ENCODE results near the gene POLA2.

Gene POLA2

DNA sequence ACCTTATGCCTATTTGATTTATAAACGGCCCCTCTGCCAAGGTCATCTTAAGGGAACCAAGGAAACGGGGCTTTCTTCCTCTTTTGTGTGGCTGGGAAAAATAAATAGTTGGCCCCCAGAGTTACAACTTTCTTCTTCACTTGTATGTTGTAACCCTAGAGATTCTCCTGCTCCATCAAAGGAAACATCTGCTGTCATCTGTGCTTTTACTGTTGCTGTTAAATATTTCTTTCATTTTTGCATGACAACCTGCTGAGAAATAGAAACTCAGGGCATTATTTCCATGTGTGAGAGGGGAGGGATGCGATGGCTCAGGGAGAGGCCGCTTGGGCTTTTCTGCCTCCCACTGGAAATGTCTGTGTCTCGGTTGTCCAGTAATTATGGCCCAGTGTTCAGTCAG is 31.1 kb downstream of the POLA2 start:
- DNase-seq (ENCODE audit: low read depth), result no peak
- TF ChIP-seq, protein P1, sequence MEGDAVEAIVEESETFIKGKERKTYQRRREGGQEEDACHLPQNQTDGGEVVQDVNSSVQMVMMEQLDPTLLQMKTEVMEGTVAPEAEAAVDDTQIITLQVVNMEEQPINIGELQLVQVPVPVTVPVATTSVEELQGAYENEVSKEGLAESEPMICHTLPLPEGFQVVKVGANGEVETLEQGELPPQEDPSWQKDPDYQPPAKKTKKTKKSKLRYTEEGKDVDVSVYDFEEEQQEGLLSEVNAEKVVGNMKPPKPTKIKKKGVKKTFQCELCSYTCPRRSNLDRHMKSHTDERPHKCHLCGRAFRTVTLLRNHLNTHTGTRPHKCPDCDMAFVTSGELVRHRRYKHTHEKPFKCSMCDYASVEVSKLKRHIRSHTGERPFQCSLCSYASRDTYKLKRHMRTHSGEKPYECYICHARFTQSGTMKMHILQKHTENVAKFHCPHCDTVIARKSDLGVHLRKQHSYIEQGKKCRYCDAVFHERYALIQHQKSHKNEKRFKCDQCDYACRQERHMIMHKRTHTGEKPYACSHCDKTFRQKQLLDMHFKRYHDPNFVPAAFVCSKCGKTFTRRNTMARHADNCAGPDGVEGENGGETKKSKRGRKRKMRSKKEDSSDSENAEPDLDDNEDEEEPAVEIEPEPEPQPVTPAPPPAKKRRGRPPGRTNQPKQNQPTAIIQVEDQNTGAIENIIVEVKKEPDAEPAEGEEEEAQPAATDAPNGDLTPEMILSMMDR (IDR thresholded peaks at IDR 0.05; ENCODE audit: low read depth, low read length, missing control alignments), result no peak
- in situ Hi-C loops (cut with HindIII; ENCODE audit: low sequenced_read_pairs), result no loop called here
- H3K4me3 ChIP-seq (ENCODE audit: low read depth, low read length), result no peak overlapping the region

DNA sequence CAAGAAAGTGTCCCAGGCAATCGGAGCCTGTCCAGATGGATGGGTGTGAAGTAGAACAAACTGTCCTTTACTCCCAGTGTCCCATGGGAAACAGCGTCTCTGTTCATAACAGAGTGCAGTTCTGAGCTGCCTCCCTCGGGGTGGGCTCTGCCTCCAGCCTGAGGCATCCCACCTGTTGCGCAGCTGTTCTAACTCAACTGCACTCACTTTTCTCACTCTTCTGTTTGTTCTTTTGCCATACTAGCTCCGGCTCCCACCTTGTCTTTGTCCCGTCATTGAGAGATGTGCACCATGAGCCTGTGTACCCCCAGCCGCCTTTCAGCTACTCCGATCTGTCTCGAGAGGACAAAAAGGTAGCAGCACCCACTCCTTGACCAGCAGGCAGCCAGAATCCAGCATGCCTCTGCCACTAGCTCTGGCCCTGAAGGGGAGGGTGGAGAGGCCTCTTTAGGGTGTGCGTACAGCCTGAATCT is 32.2 kb downstream of the POLA2 start:
- H3K4me3 ChIP-seq (ENCODE audit: low read depth, low read length), result no peak overlapping the region
- DNase-seq (ENCODE audit: low read depth), result no peak
- in situ Hi-C loops (cut with HindIII; ENCODE audit: low sequenced_read_pairs), result no loop called here
- TF ChIP-seq, protein P1 (IDR thresholded peaks at IDR 0.05; ENCODE audit: low read depth, low read length, missing control alignments), result no peak

- H3K4me3 ChIP-seq (ENCODE audit: low read depth, low read length), result no peak overlapping the region
- no peak for DNase-seq (ENCODE audit: low read depth)
- TF ChIP-seq, protein P1 (IDR thresholded peaks at IDR 0.05; ENCODE audit: low read depth, low read length, missing control alignments), result no peak
- in situ Hi-C loops (cut with HindIII; ENCODE audit: low sequenced_read_pairs), result no loop called here
These were observed 33.2 kb downstream of the POLA2 start for GRCh38 chr11:65295001-65295400.

- no peak overlapping the region for H3K4me3 ChIP-seq (ENCODE audit: low read depth, low read length)
- TF ChIP-seq, protein P1 (IDR thresholded peaks at IDR 0.05; ENCODE audit: low read depth, low read length, missing control alignments), result no peak
- in situ Hi-C loops (cut with HindIII; ENCODE audit: low sequenced_read_pairs), result no loop called here
- DNase-seq (ENCODE audit: low read depth), result no peak
These were observed 34.0 kb downstream of the POLA2 start for GRCh38 chr11:65295571-65296341.

DNA sequence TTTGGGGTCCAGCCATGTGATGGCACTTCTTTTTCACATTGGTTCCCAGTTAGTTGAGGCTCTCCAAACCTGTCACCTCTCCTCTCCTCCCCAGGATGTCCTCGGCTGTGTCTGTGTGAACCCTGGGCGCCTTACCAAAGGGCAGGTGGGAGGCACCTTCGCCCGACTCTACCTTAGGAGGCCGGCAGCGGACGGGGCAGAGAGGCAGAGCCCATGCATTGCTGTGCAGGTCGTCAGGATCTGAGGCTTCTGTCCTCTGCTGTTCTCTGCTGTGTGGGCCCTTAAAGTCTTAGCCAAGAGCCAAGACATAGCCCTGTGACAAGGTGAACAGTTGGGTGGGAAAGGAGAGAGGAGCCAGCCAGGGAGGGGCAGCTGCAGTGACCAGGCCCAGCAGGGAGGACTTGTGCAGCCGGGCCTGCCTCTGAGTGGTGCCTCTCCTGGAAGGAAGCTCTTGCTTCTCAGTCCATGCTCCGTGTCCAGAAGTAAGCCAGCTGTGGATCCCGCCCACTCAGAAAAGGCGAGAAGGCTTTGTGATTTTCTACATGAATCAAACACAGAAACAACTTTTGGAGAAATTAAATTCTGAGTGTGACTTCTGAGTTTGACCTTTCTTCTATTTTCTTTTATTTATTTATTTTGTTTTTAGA is 35.4 kb downstream of the POLA2 start:
- no peak for DNase-seq (ENCODE audit: low read depth)
- in situ Hi-C loops (cut with HindIII; ENCODE audit: low sequenced_read_pairs), result no loop called here

DNA sequence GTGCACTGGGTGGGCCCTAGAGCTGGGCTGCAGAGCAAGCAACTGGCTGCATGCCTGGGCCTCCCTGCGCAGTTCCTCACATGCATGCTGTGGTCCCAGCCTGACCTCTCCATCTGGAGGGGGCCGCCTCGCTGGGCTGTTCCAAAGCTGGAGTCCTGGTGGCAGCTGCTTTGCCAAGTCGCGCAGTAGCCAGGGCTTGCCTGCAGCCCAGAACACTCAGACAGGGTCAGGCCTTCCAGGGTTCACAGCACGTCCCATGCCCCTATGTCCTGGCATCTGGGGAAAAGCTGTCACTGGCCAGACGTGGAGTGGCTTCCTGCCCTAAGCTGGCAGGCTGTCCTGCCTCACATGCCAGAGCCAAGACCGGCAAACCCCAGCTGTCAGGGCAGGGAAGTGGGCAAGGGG is 36.4 kb downstream of the POLA2 start:
- in situ Hi-C loops (cut with HindIII; ENCODE audit: low sequenced_read_pairs), result no loop called here
- no peak for DNase-seq (ENCODE audit: low read depth)
- TF ChIP-seq, protein P1 (IDR thresholded peaks at IDR 0.05; ENCODE audit: low read depth, low read length, missing control alignments), result no peak
- no peak overlapping the region for H3K4me3 ChIP-seq (ENCODE audit: low read depth, low read length)

More for the DNA sequence above, 35.4 kb downstream of the POLA2 start:
- H3K4me3 ChIP-seq (ENCODE audit: low read depth, low read length), result no peak overlapping the region
- TF ChIP-seq, protein P1 (IDR thresholded peaks at IDR 0.05; ENCODE audit: low read depth, low read length, missing control alignments), result no peak

Measured in astrocyte of the cerebellum (primary cell).